Epithelial cell of proximal tubule (primary cell): ENCODE results near the gene MIEF1. TPM values are rescaled to one million over a fixed set of nuclear protein-coding genes. Genes with fewer than 3 reads are reported as not detected.

Experiments
- DNase-seq: peaks from one replicate; pipeline ENCODE4 v3.0.0-alpha.2; 2011; ENCODE audit warnings: low read depth
- H3K4me3 ChIP-seq: 2 replicates; pipeline ENCODE4 v1.5.1; 2011; ENCODE audit warnings: low read depth, mild to moderate bottlenecking, low read length
- CTCF ChIP-seq: conservative IDR thresholded peaks from 2 replicates; pipeline ENCODE4 v1.5.1; 2012; ENCODE audit warnings: low read depth, mild to moderate bottlenecking, low read length
- total RNA-seq: library from RNA; depleted of rRNA; stranded (reverse); fragments of >200 nt; gene quantifications from 2 replicates; pipeline ENCODE4 v1.2.3, GENCODE V29; 2015

Gene MIEF1
- total RNA-seq, 1 donor from 2014 or later: 22.9 TPM

GRCh38 chr22:39558950-39559349 lies 56.9 kb downstream of the MIEF1 start:
- H3K4me3 ChIP-seq: no peak overlapping the region
- DNase-seq: no peak
- no peak for TF ChIP-seq CTCF

DNA sequence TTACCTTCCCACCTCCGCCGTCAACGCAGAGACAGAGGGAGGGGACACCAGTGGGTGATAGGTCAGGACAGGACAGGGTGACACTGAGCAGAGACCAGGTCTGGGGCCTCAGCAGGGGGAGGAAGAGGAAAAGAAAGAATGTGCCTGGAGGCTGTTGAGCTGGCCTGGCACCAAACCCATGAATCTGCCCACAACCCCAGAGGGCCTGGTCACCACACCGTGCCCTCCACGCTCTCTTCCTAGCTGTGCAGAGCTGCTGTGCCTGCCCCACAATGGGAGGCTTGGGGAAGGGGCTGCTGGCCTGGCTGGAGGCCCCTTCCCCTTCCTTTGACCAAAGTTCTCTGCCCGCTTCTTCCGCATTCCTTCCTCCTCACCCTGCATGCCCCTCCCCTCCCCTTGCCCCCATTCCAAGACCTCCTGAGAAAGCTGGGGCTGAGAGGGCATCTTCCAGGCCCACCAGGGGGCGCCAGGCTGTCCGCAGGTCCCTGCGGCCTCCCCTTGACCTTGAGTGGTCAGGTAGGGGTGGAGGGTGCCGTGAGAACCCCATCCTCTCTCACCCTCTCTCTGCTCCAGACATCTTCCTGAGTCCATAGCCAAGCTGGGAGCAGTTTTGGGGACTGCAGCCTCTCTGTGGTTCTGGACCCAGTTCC lies 57.5 kb downstream of the MIEF1 start:
- DNase-seq: no peak
- TF ChIP-seq CTCF: peak; percentile 62
- no peak overlapping the region for H3K4me3 ChIP-seq

- DNase-seq: no peak
- TF ChIP-seq CTCF: no peak
- H3K4me3 ChIP-seq: no peak overlapping the region
Observed at GRCh38 chr22:39560127-39560526, 58.0 kb downstream of the MIEF1 start.

DNA sequence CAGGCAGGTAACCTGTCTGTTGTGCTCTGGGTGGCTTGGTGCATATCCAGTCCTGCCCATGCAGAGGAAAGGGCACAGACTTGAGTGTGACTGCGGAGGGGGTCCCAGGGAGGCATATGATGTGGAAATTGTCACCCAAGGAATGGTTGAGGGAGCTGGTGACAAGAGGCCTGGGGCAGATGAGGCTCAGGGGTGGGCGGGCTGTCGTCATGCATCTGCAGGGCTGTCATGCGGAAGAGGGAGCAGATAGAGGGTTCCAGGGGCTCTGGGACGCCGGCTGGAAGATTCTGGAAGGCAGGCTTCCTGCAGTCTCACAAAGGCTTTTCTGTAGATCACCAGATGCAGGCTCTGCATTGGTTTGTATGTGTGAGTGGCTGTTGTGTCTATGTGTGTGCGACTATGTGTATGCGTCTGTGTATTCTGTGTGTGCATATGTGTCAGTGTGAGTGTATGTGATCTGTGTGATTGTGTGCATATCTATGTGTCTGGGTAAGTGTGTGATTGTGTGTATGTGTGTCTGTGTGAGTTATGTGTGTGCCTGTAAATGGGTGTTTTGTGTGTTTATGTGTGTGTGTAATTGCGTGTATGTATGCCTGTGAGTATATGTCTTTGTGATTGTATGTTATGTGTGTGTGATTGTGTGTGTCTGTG lies 60.9 kb downstream of the MIEF1 start:
- no peak overlapping the region for H3K4me3 ChIP-seq
- no peak for TF ChIP-seq CTCF
- DNase-seq: no peak

DNA sequence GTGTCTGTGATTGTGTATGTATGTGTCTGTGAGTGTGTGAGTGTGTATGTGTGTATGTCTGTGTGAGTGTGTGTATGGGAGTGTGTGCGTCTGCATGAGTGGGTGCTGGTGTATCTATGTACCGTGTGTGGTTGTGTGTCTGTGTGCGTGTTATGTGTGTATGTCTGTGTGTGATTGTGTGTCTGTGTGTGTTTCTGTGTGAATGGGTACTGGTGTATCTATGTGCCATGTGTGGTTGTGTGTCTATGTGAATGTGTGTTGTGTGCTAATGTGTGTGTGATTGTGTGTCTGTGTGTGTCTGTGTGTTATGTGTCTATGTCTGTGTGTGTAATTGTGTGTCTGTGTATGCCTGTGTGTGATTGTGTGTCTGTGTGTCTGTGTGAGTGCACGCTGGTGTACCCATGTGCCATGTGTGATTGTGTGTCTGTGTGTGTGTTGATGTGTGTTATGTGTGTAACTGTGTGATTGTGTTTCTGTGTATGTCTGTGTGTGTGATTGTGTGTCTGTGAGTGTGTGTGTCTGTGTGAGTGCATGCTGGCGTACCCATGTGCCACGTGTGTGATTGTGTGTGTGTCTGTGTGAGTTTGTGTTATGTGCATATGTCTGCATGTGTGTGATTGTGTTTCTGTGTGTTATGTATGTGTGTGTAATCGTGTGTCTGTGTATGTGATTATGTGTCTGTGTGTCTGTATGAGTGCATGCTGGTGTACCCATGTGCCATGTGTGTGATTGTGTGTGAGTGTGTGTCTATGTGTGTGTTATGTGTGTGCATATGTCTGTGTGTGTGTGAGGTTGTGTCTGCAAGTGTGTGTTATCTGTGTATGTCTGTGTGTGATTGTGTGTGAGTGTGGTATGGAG lies 61.7 kb downstream of the MIEF1 start:
- no peak overlapping the region for H3K4me3 ChIP-seq
- TF ChIP-seq CTCF: no peak

GRCh38 chr22:39565414-39565944 lies 63.4 kb downstream of the MIEF1 start:
- no peak for DNase-seq
- H3K4me3 ChIP-seq: no peak overlapping the region
- TF ChIP-seq CTCF: no peak

More for the DNA sequence above, 61.7 kb downstream of the MIEF1 start:
- no peak for DNase-seq
